KG1 (cell line): ENCODE data around the gene HCST.
"Not testable (repeated sequence)": the region's sequence is repeated elsewhere in the genome, so short reads cannot be mapped to it uniquely, and the experiment has no call there.

ENCODE experiments used
- DNase-seq: peaks from one replicate; lab custom pipeline; 2025; lab: John Stamatoyannopoulos, UW

The HCST gene

GRCh38 chr19:35901854-35902661 is at the start of gene HCST:
HCST (plus strand) TSS chr19:35902529; CDS start chr19:35902594, 65 bp downstream.
- DNase-seq, result no peak

DNA sequence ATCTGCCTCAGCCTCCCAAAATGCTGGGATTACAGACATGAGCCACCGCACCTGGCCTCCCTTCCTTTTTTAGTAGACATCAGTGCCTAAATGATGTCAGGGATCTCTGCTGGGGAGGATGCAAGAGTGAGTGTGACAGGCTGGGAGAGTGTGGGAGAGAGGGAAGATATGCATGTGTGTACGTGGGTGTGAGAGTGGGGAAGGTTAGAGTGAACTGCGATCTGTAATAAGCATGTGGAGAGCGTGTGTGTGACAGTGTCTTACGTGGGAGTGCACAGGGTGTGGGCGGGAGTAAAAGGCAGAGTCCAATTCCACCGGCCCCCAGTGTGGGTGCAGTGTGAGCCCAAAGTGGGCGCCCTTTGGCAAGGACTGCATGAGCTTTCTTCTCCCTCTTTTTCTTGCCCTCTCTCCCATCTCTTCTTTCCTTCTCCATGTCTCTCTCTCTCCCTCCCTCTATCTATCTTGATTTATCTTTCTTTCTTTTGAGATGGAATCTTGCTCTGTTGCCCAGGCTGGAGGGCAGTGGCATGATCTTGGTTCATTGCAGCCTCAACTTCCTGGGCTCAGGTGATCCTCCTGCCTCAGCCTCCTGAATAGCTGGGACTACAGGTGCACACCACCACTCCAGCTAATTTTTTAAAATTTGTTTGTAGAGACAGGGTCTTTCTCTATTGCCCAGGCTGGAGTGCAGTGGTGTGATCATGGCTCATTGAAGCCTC is 49.1 kb upstream of the HCST start:
- no peak for DNase-seq

DNA sequence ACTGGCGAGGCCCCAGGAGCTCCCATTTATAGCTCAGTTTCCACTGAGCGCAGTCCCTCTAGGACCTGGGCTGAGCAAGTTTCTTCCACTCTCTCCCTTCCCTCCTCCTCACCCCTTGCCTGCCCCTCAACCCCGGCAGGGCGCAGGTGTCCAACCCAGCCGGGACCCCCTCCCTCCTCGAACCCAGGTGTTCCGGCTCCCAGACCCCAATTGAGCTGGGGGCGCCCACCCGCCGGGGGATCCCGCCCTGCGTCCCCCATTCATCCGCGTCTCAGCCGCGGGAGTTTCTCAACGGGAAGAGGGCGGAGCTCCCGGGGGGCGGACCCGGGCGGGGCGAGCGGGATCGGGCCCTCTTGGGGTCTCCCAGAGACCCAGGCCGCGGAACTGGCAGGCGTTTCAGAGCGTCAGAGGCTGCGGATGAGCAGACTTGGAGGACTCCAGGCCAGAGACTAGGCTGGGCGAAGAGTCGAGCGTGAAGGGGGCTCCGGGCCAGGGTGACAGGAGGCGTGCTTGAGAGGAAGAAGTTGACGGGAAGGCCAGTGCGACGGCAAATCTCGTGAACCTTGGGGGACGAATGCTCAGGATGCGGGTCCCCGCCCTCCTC is 45.7 kb upstream of the HCST start, which contains the start of gene KIRREL2:
KIRREL2 (plus strand) TSS at position 366 of the 604 bp plus-strand sequence; CDS start at position 575, 209 bp downstream.
- no peak for DNase-seq

DNA sequence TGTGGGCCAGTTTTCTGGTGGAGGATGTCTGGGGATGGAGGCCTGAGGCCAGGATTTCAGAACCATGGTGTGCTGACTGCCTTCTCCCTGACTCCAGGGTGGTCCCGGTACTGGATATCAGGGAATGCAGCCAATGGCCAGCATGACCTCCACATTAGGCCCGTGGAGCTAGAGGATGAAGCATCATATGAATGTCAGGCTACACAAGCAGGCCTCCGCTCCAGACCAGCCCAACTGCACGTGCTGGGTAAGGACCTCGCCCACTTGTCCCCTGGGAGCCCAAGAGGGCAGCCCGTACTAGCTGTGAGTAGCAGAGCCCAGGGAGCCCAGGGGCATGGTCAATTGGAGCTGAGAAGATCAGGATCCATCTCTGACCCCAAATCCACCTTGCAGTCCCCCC is 44.0 kb upstream of the HCST start:
- DNase-seq, result no peak

DNA sequence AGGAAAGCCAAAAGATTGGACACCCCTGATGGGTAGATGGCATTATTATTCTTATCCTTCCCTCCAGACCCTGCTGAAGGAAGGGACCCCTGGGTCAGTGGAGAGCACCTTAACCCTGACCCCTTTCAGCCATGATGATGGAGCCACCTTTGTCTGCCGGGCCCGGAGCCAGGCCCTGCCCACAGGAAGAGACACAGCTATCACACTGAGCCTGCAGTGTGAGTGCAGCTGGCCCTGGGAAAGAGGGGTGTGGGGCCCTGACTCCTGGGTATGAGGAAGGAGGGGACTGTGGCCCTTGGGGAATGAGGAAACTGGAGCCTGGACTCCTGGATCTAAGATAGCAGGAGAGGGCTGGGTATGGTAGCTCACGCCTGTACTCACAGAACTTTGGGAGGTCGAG is 42.9 kb upstream of the HCST start:
- no peak for DNase-seq

- DNase-seq, result no peak
These were observed 41.9 kb upstream of the HCST start for GRCh38 chr19:35860436-35860817.

DNA sequence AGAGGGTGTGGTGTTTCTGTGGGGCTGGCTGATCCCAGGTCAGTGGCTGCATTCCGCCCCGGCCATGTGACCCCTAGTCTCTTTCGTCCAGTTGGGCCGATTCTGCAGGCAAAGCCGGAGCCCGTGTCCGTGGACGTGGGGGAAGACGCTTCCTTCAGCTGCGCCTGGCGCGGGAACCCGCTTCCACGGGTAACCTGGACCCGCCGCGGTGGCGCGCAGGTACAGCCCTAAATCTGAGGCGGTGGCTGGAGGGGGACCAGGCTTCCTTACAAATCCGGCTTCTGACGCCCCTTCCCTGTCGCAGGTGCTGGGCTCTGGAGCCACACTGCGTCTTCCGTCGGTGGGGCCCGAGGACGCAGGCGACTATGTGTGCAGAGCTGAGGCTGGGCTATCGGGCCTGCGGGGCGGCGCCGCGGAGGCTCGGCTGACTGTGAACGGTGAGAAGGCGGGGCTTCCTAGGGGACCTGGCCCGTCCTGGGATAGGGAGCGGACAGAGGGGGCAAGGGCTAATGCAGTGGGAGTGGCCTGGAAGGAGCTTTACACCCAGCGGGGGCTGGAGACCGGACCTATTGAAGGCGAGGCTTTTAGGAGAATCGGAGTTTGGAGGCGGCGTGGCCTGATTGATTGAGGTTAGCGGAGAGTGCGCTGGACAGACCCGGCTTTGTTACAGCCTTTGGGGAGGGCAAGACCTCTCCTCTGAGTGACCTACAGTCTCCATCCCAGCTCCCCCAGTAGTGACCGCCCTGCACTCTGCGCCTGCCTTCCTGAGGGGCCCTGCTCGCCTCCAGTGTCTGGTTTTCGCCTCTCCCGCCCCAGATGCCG is 41.3 kb upstream of the HCST start:
- DNase-seq, result no peak

- DNase-seq, result no peak
These were observed 40.6 kb upstream of the HCST start for GRCh38 chr19:35861640-35862160.

DNA sequence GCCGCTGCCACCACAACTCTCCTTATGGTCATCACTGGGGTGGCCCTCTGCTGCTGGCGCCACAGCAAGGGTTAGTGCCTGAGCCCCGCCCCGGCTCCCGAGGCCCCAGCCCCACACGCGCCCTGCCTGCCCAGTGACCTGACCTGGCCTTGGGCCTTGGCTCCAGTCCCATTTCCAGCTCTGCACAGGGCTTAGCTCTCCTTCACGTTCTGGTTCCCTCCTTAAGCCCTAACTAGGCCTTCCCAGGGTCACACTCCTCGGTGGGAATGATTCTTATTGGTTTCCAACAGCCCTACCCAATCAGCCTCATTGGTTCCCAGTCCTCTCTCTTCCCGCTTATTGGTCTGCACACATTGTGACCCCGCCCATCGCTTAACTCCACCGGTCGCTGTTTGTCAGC is 39.8 kb upstream of the HCST start:
- DNase-seq, result no peak

DNA sequence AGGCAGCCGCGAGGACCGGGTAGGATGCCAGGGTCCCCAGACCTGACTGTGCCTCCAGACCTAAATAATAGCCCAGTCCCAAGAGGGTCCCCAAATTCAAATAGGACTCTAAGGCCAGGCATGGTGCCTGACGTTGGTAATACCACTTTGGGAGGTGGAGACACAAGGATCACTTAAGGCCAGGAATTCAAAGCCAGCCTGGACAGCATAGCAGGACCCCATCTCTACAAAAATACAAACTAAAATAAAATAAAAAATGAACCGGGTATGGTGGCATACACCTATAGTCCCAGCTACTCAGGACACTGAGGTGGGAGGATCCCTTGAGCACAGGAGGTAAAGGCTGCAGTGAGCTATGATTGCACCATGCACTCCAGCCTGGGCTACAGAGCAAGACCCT is 39.3 kb upstream of the HCST start:
- DNase-seq, result no peak

GRCh38 chr19:35868172-35868822 is 34.0 kb upstream of the HCST start, which contains the start of gene APLP1:
APLP1 (plus strand) TSS chr19:35868574; CDS start chr19:35868637, 63 bp downstream.
- no peak for DNase-seq

DNA sequence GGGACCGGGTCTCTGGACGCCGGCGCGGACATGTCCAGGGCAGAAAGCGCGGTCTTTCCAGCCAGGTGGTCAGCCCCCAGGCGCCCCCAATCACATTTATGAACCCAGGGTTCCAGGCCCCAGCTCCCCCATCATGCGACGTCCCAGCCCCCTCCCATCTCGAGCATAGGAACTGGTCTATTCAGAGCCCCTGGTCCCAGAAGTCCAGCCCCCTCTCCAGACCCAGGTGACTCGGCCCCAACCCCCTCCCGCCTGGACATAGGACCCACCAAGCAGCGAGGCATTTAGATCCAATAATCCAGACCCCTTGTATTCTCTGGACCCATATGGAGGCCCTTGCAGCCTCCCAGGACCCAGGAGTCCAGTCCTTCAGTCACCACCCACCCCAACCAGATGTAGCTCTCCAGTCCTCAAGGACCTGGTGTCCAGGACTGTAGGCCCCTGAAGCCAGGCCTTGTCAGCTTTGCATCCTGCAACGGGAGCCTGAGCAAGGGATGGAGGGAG is 33.5 kb upstream of the HCST start:
- no peak for DNase-seq

GRCh38 chr19:35869327-35870123 is 32.8 kb upstream of the HCST start:
- no peak for DNase-seq

DNA sequence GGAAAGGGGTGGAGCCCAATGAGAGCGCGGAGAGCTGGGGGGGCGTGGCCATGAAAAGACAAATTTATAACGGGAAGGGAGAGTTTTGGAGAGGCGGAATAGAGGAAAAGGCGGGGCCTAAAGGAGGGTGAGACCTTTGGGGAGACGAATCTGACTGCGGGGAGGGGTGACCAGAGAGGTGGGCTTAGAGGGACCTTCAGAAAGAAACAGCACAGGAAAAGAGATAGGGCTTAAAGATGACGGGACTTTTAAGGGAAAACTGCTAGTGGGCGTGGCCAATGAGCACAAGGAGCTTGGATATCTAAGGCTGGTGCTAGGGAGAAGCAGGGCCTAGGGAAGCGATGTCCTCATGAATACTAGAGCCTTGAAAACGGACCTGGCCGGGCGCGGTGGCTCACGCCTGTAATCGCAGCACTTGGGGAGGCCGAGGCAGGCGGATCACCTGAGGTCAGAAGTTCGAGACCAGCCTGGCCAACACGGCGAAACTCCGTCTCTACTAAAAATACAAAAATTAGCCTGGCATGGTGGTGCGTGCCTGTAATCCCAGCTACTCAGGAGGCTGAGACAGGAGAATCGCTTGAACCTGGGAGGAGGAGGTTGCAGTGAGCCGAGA is 32.1 kb upstream of the HCST start:
- not testable (repeated sequence) for DNase-seq

GRCh38 chr19:35870798-35871197 is 31.5 kb upstream of the HCST start:
- no peak for DNase-seq

DNA sequence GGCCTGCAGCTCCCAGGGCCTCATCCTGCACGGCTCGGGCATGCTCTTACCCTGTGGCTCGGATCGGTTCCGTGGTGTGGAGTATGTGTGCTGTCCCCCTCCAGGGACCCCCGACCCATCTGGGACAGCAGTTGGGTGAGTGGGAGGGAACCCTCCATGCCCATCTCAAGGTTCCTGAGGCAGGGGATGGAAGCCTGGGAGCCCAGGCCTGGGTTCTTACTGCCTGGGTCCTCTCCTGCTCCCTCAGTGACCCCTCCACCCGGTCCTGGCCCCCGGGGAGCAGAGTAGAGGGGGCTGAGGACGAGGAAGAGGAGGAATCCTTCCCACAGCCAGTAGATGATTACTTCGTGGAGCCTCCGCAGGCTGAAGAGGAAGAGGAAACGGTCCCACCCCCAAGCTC is 30.7 kb upstream of the HCST start:
- DNase-seq, result no peak

DNA sequence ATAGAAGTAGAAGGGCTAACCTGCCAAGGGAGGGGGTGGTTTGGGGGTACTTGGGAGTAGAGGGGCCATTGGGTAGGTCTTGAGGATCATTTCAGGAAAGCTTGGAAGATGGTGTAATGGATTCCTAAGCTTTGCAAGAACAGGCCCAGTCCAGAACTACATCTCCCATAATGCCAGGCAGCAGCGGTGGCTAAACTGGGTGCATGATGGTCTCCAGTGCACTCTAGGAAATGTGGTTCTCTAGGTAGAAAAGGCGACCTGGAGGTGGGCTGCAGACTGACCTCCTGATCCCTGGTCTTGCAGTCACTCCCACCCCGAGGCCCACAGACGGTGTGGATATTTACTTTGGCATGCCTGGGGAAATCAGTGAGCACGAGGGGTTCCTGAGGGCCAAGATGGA is 30.1 kb upstream of the HCST start:
- DNase-seq, result no peak

DNA sequence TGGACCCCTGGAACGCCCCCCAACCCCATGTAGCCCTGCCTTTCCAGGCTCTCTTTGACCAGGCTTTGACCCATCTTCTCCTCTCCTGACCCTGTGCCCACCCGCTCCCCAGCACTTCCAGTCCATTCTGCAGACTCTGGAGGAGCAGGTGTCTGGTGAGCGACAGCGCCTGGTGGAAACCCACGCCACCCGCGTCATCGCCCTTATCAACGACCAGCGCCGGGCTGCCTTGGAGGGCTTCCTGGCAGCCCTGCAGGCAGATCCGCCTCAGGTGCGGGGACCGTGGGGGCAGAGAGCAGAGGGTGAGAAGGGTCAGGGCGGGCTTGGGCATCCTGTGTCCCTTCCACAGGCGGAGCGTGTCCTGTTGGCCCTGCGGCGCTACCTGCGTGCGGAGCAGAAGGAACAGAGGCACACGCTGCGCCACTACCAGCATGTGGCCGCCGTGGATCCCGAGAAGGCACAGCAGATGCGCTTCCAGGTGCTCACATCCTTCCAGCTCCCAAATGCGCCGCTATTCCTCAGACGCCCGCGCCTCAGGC is 27.9 kb upstream of the HCST start:
- no peak for DNase-seq

- no peak for DNase-seq
These were observed 23.3 kb upstream of the HCST start for GRCh38 chr19:35879068-35879467.
